ENCODE results near the gene NOSIP.

DNA sequence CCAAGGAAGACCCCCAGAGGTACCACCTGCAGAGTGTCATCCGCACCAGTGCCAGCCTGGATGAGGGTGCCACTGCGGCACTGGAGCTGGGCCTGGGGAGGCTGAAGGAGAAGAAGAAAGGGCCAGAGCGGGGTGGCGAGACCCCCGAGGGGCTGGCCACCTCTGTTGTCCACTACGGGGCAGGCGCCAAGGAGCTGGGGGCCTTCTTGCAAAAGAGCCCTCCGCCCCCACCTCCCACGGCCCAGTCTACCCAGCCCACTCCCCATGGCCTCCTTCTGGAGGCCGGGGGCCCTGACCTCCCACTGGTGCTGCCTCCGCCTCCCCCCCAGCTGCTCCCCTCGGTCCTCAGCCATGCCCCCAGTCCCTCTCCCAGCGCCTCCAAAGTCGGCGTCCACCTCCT is 16.1 kb upstream of the NOSIP start:
- no peak for TF ChIP-seq EZH2 (IDR thresholded peaks at IDR 0.05; ENCODE audit: insufficient read depth, low read length)
- no peak for TF ChIP-seq CTCF (IDR thresholded peaks at IDR 0.05; ENCODE audit: insufficient read depth, low read depth, low read length)

All from astrocyte (in vitro differentiated cells and primary cell).